ENCODE results near the gene HMGN5.

HMGN5 gene

GRCh38 chrX:81201671-81202455 is at the start of gene HMGN5, which contains the start of gene SH3BGRL:
Gene HMGN5, minus strand, starts transcription at chrX:81201913. Its CDS starts 80,364 bp downstream, at chrX:81121549.
Gene SH3BGRL, plus strand, starts transcription at chrX:81202102. Its CDS starts 99 bp downstream, at chrX:81202201.
- TF ChIP-seq, protein P1, sequence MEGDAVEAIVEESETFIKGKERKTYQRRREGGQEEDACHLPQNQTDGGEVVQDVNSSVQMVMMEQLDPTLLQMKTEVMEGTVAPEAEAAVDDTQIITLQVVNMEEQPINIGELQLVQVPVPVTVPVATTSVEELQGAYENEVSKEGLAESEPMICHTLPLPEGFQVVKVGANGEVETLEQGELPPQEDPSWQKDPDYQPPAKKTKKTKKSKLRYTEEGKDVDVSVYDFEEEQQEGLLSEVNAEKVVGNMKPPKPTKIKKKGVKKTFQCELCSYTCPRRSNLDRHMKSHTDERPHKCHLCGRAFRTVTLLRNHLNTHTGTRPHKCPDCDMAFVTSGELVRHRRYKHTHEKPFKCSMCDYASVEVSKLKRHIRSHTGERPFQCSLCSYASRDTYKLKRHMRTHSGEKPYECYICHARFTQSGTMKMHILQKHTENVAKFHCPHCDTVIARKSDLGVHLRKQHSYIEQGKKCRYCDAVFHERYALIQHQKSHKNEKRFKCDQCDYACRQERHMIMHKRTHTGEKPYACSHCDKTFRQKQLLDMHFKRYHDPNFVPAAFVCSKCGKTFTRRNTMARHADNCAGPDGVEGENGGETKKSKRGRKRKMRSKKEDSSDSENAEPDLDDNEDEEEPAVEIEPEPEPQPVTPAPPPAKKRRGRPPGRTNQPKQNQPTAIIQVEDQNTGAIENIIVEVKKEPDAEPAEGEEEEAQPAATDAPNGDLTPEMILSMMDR (IDR thresholded peaks at IDR 0.05; ENCODE audit: low read depth, low read length), result no peak
- DNase-seq (ENCODE audit: extremely low read depth, low read depth), result peak; percentile 70

- TF ChIP-seq, protein P1 (IDR thresholded peaks at IDR 0.05; ENCODE audit: low read depth, low read length), result no peak
- no peak for DNase-seq (ENCODE audit: extremely low read depth, low read depth)
These were observed 40.0 kb upstream of the HMGN5 start for GRCh38 chrX:81241753-81242152.

- TF ChIP-seq, protein P1 (IDR thresholded peaks at IDR 0.05; ENCODE audit: low read depth, low read length), result no peak
- no peak for DNase-seq (ENCODE audit: extremely low read depth, low read depth)
These were observed 39.1 kb upstream of the HMGN5 start for GRCh38 chrX:81240701-81241331.

DNA sequence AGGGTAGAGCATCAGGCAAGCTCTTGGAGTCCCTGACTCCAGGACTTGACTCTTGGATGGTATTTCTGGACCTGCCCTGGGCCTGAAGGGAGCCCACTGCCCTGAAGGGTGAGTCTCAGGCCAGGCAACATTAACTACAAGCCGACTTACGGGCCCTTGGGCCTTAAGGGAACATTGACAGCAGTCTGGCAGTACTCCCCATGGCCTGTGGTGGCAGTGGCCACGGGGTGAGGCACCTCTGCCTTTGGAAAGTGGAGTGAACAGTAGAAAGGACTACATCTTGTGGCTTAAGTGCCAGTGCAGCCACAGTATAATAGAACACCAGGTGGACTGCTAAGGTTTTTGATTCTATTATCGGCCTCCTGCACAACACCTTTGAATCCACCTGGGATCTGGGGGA is 36.5 kb upstream of the HMGN5 start:
- TF ChIP-seq, protein P1 (IDR thresholded peaks at IDR 0.05; ENCODE audit: low read depth, low read length), result no peak
- DNase-seq (ENCODE audit: extremely low read depth, low read depth), result no peak

- DNase-seq (ENCODE audit: extremely low read depth, low read depth), result no peak
- TF ChIP-seq, protein P1 (IDR thresholded peaks at IDR 0.05; ENCODE audit: low read depth, low read length), result no peak
These were observed 35.8 kb upstream of the HMGN5 start for GRCh38 chrX:81237516-81237915.

GRCh38 chrX:81232218-81232617 is 30.5 kb upstream of the HMGN5 start:
- DNase-seq (ENCODE audit: extremely low read depth, low read depth), result no peak
- TF ChIP-seq, protein P1 (IDR thresholded peaks at IDR 0.05; ENCODE audit: low read depth, low read length), result no peak

GRCh38 chrX:81231476-81231875 is 29.8 kb upstream of the HMGN5 start:
- TF ChIP-seq, protein P1 (IDR thresholded peaks at IDR 0.05; ENCODE audit: low read depth, low read length), result no peak
- no peak for DNase-seq (ENCODE audit: extremely low read depth, low read depth)

All from AG09319 (cell line).